Neuronal stem cell (in vitro differentiated cells): ENCODE measurements around the gene UBE2E3.

ENCODE experiments used
- DNase-seq: peaks from one replicate; pipeline ENCODE4 v3.0.0-alpha.2; 2013; ENCODE audit warnings: low spot score
- H2AFZ ChIP-seq: one replicate; pipeline ENCODE4 v1.6.1; 2013; ENCODE audit warnings: mild to moderate bottlenecking, low read length, inconsistent platforms
- H2AK5ac ChIP-seq: 2 replicates; pipeline ENCODE4 v1.6.1; 2013; ENCODE audit warnings: low read depth, mild to moderate bottlenecking, inconsistent platforms, low read length, moderate library complexity, mixed read lengths
- H2BK120ac ChIP-seq: 2 replicates; pipeline ENCODE4 v1.6.1; 2013; ENCODE audit warnings: low read depth, mild to moderate bottlenecking, inconsistent platforms, low read length, moderate library complexity, mixed read lengths
- H2BK12ac ChIP-seq: one replicate; pipeline ENCODE4 v1.6.1; 2013; ENCODE audit warnings: low read length, inconsistent platforms
- H2BK15ac ChIP-seq: 2 replicates; pipeline ENCODE4 v1.6.1; 2013; ENCODE audit warnings: mild to moderate bottlenecking, low read length, inconsistent platforms, mixed read lengths
- H2BK5ac ChIP-seq: one replicate; pipeline ENCODE4 v1.6.1; 2013; ENCODE audit warnings: inconsistent platforms, mild to moderate bottlenecking, low read length, moderate library complexity
- H3K14ac ChIP-seq: one replicate; pipeline ENCODE4 v1.6.1; 2013; ENCODE audit warnings: low read length, inconsistent platforms
- H3K18ac ChIP-seq: 2 replicates; pipeline ENCODE4 v1.6.1; 2013; ENCODE audit warnings: low read length, inconsistent platforms
- H3K23ac ChIP-seq: 2 replicates; pipeline ENCODE4 v1.6.1; 2013; ENCODE audit warnings: low read depth, mild to moderate bottlenecking, mixed read lengths, low read length, inconsistent platforms; ENCODE audit not compliant: poor library complexity
- H3K27ac ChIP-seq: replicated peaks from 3 replicates; pipeline ENCODE4 v1.5.1; 2013; ENCODE audit warnings: low read length, inconsistent platforms
- H3K27me3 ChIP-seq, 3 experiments: 2 replicates each; pipeline ENCODE4 v1.6.1; 2013; ENCODE audit warnings: low read length in 3 of 3, mild to moderate bottlenecking in 2 of 3, inconsistent platforms in 1 of 3, low read depth in 1 of 3, mixed read lengths in 1 of 3, moderate library complexity in 1 of 3; ENCODE audit not compliant: control insufficient read depth in 3 of 3, insufficient read depth in 3 of 3
- H3K36me3 ChIP-seq, 2 donors: replicated peaks in 1 of 2; 2 replicates each; pipeline ENCODE4 v1.6.1; 2013; ENCODE audit warnings: low read length in 2 of 2; ENCODE audit not compliant: control insufficient read depth in 2 of 2, insufficient read depth in 2 of 2
- H3K4ac ChIP-seq: 2 replicates; pipeline ENCODE4 v1.6.1; 2013; ENCODE audit warnings: inconsistent platforms, mild to moderate bottlenecking, low read length, moderate library complexity
- H3K4me1 ChIP-seq, 2 donors: 1 replicate in 1 of 2; 2 replicates in 1 of 2; pipeline ENCODE4 v1.6.1; 2013; ENCODE audit warnings: low read length in 2 of 2, low read depth in 1 of 2; ENCODE audit not compliant: control insufficient read depth in 2 of 2, insufficient read depth in 1 of 2
- H3K4me2 ChIP-seq: one replicate; pipeline ENCODE4 v1.6.1; 2013; ENCODE audit warnings: mild to moderate bottlenecking, low read length, inconsistent platforms; ENCODE audit not compliant: insufficient read depth, poor library complexity, severe bottlenecking
- H3K4me3 ChIP-seq, 2 donors: 2 replicates each; pipeline ENCODE4 v1.5.1; 2013; ENCODE audit warnings: low read length in 2 of 2, mild to moderate bottlenecking in 2 of 2, inconsistent platforms in 1 of 2, moderate library complexity in 1 of 2
- H3K79me1 ChIP-seq: one replicate; pipeline ENCODE4 v1.6.1; 2013; ENCODE audit warnings: low read depth, mild to moderate bottlenecking, inconsistent platforms, low read length, moderate library complexity
- H3K9ac ChIP-seq: one replicate; pipeline ENCODE4 v1.6.1; 2013; ENCODE audit warnings: mild to moderate bottlenecking, low read depth, low read length, inconsistent platforms; ENCODE audit not compliant: poor library complexity
- H3K9me3 ChIP-seq, 2 donors: replicated peaks in 1 of 2; 2 replicates each; pipeline versions ENCODE3 to v1.6.1; 2013; ENCODE audit warnings: low read length in 2 of 2, mild to moderate bottlenecking in 2 of 2, inconsistent platforms in 1 of 2, low read depth in 1 of 2, mixed read lengths in 1 of 2, moderate library complexity in 1 of 2; ENCODE audit not compliant: control insufficient read depth in 2 of 2, insufficient read depth in 1 of 2
- H4K8ac ChIP-seq: one replicate; pipeline ENCODE4 v1.6.1; 2013; ENCODE audit warnings: low read depth, mild to moderate bottlenecking, inconsistent platforms, low read length, moderate library complexity
- H4K91ac ChIP-seq: one replicate; pipeline ENCODE4 v1.6.1; 2013; ENCODE audit warnings: low read length, low read depth, mild to moderate bottlenecking, inconsistent platforms; ENCODE audit not compliant: poor library complexity
- WGBS, 2 donors: extraction: QIAGEN DNeasy Blood & Tissue Kit; methylation state at CpG; one replicate each; pipeline ENCODE4 v1.1.7; 2013; ENCODE audit warnings: missing lambda C conversion rate in 2 of 2, mixed read lengths in 1 of 2; ENCODE audit not compliant: insufficient read length in 2 of 2, insufficient replicate concordance in 1 of 2; ENCODE audit errors: extremely low coverage in 2 of 2; 5-methylcytosine and 5-hydroxymethylcytosine counted together

Gene UBE2E3

DNA sequence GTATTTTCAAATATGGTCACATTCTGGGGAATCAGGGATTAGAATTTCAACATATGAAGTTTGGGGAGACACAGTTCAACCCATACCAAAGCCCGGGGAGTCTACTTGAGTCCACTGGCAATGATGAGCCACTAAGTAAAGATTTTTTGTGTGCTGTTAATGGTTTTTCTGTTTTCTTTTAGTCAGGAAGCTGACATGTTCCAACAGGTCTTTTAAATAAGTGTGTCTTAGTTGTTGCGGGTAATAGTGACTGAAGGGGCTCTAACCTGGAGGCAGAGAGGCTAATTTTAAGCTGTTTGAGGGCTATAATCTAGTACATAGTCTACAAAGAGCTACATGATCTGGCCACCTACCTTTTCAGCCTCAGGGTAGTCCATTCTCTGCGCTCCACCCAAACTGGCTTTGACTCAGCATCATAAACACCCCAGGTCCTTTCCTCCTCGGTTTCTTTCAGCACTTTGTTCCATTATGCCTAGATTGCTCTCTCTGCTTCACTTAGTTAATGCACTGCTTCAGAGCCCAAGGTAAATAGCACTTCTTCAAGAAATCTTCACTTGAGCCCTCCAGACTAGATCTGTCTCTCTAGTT lies 17.6 kb upstream of the UBE2E3 start:
- H4K8ac ChIP-seq, result no peak overlapping the region
- H2BK12ac ChIP-seq, result no peak overlapping the region
- no peak overlapping the region for H2BK120ac ChIP-seq
- no peaks in the 10 kb centered on the region for H3K36me3 ChIP-seq
- H2AK5ac ChIP-seq, result no peak overlapping the region
- H3K27ac ChIP-seq, result no peak overlapping the region
- H3K27me3 ChIP-seq, result no peaks in the 10 kb centered on the region
- no peak overlapping the region for H3K14ac ChIP-seq
- H2BK15ac ChIP-seq, result no peak overlapping the region
- no peaks in the 10 kb centered on the region for H3K9me3 ChIP-seq
- no peak overlapping the region for H3K4me3 ChIP-seq
- no peak for DNase-seq
- H2BK5ac ChIP-seq, result no peak overlapping the region
- no peak overlapping the region for H3K18ac ChIP-seq
- H3K4me2 ChIP-seq, result no peak overlapping the region
- no peaks in the 10 kb centered on the region for H3K4me1 ChIP-seq
- no peaks in the 10 kb centered on the region for H3K79me1 ChIP-seq
- H2AFZ ChIP-seq, result peak overlapping the region; percentile 47
- no peak overlapping the region for H3K4ac ChIP-seq
- H3K23ac ChIP-seq, result no peak overlapping the region
- WGBS, 2 donors, result no CpG with 5 or more reads among the region's 4 CpGs
- no peak overlapping the region for H4K91ac ChIP-seq
- H3K9ac ChIP-seq, result no peak overlapping the region

DNA sequence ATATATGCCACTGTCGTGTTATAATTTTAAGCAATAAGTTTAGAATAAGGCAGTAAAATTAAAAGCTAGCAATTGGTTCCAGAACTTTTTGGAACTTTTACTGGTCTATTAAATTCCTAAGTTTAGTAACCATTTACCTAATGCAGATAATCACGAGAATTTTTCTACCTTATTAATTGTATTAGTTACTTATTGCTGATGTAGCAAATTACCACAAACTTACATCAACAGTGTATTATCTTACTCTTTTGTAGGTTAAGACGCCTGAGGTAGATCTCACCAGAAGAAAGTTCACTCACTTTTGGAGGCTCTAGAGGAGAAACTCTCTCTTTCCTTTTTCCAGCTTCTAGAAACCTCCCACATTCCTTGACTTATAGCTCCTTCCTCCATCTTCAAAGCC lies 14.0 kb upstream of the UBE2E3 start:
- H2BK5ac ChIP-seq, result no peak overlapping the region
- no peak overlapping the region for H3K9ac ChIP-seq
- H3K14ac ChIP-seq, result no peak overlapping the region
- H3K36me3 ChIP-seq, result no peaks in the 10 kb centered on the region
- no peak overlapping the region for H2BK120ac ChIP-seq
- H3K4me3 ChIP-seq, result no peak overlapping the region
- H3K18ac ChIP-seq, result no peak overlapping the region
- H3K23ac ChIP-seq, result no peak overlapping the region
- no peak overlapping the region for H3K4me2 ChIP-seq
- H2BK15ac ChIP-seq, result no peak overlapping the region
- no peaks in the 10 kb centered on the region for H3K79me1 ChIP-seq
- H3K27me3 ChIP-seq, result no peaks in the 10 kb centered on the region
- no peak overlapping the region for H3K27ac ChIP-seq
- no CpG with 5 or more reads among the region's 3 CpGs for WGBS, 2 donors
- no peak overlapping the region for H2AFZ ChIP-seq
- H3K4me1 ChIP-seq, result no peaks in the 10 kb centered on the region
- no peak for DNase-seq
- H2BK12ac ChIP-seq, result no peak overlapping the region
- H3K9me3 ChIP-seq, result no peaks in the 10 kb centered on the region
- H3K4ac ChIP-seq, result no peak overlapping the region
- H2AK5ac ChIP-seq, result no peak overlapping the region
- no peak overlapping the region for H4K91ac ChIP-seq
- no peak overlapping the region for H4K8ac ChIP-seq

DNA sequence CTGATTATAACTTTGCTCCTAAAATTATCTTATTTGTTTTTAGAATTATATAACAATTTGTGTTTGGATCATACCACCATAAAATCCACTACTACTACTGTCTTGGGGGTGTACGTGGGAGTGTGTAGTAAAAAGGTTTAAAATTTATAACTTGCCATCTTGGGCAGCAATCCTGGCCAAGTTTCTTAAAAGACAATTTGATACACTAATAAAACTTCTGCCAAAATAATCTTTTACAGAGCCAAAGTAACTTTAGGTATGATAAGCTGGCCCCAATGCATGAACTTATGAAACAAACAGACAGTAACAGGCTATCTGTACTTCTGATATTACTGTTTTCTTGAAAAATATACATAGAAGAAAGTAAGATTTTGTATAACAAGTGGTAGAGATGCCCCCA lies 11.3 kb upstream of the UBE2E3 start:
- H3K27ac ChIP-seq, result no peak overlapping the region
- H2AFZ ChIP-seq, result no peak overlapping the region
- H3K27me3 ChIP-seq, result no peaks in the 10 kb centered on the region
- no peak overlapping the region for H3K4me2 ChIP-seq
- H2AK5ac ChIP-seq, result no peak overlapping the region
- H2BK12ac ChIP-seq, result no peak overlapping the region
- H3K9me3 ChIP-seq, result no peaks in the 10 kb centered on the region
- no peak overlapping the region for H3K4ac ChIP-seq
- DNase-seq, result no peak
- H4K8ac ChIP-seq, result no peak overlapping the region
- no peaks in the 10 kb centered on the region for H3K79me1 ChIP-seq
- H3K23ac ChIP-seq, result no peak overlapping the region
- WGBS, 2 donors, result no CpG with 5 or more reads among the region's 1 CpG
- no peak overlapping the region for H2BK120ac ChIP-seq
- no peak overlapping the region for H3K18ac ChIP-seq
- no peak overlapping the region for H2BK15ac ChIP-seq
- no peak overlapping the region for H3K9ac ChIP-seq
- no peak overlapping the region for H3K14ac ChIP-seq
- no peak overlapping the region for H3K4me3 ChIP-seq
- H3K36me3 ChIP-seq, result no peaks in the 10 kb centered on the region
- H4K91ac ChIP-seq, result no peak overlapping the region
- no peak overlapping the region for H2BK5ac ChIP-seq
- no peaks in the 10 kb centered on the region for H3K4me1 ChIP-seq

DNA sequence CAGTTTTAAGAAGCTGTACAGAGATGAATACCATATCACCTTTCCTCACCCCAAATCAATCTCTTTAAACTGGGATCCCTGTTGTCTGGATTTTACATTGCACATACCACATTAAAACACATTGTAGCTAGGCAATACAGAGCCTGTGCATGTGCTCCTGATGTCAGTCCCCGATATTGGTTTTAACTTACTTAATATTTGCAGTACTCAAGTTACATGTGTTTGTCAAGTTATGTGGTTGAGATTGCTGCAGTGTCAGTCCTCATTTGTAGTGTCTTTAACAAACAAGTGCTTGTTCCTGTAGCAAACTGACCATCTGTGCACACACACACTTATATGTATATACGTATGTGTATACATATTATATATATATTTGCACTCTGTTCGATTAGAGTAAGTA lies 10.4 kb upstream of the UBE2E3 start:
- no peaks in the 10 kb centered on the region for H3K79me1 ChIP-seq
- no peak overlapping the region for H3K4me3 ChIP-seq
- H2AFZ ChIP-seq, result no peak overlapping the region
- H4K8ac ChIP-seq, result no peak overlapping the region
- H2BK15ac ChIP-seq, result no peak overlapping the region
- H3K36me3 ChIP-seq, result no peaks in the 10 kb centered on the region
- H2BK12ac ChIP-seq, result no peak overlapping the region
- no CpG with 5 or more reads among the region's 3 CpGs for WGBS, 2 donors
- no peak overlapping the region for H3K4me2 ChIP-seq
- H3K4ac ChIP-seq, result no peak overlapping the region
- no peak for DNase-seq
- no peak overlapping the region for H3K23ac ChIP-seq
- no peak overlapping the region for H4K91ac ChIP-seq
- H3K4me1 ChIP-seq, result no peaks in the 10 kb centered on the region
- H3K9ac ChIP-seq, result no peak overlapping the region
- no peak overlapping the region for H2BK5ac ChIP-seq
- no peaks in the 10 kb centered on the region for H3K9me3 ChIP-seq
- H3K18ac ChIP-seq, result no peak overlapping the region
- H2BK120ac ChIP-seq, result no peak overlapping the region
- no peak overlapping the region for H3K14ac ChIP-seq
- no peak overlapping the region for H2AK5ac ChIP-seq
- no peaks in the 10 kb centered on the region for H3K27me3 ChIP-seq
- no peak overlapping the region for H3K27ac ChIP-seq
